HG03045 (cell line): ENCODE results near the gene SLC44A5.
"Not testable (repeated sequence)": the region's sequence is repeated elsewhere in the genome, so short reads cannot be mapped to it uniquely, and the experiment has no call there.

ENCODE experiments used
- ATAC-seq: cut with Tn5 transposase; IDR thresholded peaks from one replicate; pipeline ENCODE4 v1.9.1; 2021; ENCODE audit warnings: mild to moderate bottlenecking, moderate library complexity; ENCODE audit not compliant: unreplicated experiment

SLC44A5 gene

DNA sequence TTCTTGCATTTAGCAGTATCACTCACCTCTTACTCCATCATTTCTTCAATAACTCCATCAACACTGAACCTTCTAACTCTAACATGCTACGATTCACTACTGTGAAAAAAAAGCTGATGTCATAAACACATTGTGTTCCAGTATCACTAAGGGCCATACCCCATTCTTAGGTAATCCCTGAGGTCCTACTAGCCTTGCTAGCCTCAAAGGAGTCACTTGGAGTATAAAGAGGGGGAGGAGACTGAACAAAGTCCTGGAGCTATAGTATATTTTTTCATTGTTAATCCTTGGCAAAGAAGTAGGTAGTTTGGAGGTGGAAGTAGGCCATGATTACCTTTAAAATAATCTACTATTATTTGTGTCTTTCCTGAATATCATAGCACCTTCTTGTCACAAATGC is at the start of gene SLC44A5:
SLC44A5 (minus strand) TSS at position 101 of the 400 bp plus-strand sequence. CDS start 69,667 bp downstream, outside the sequence.
- ATAC-seq: no peak

DNA sequence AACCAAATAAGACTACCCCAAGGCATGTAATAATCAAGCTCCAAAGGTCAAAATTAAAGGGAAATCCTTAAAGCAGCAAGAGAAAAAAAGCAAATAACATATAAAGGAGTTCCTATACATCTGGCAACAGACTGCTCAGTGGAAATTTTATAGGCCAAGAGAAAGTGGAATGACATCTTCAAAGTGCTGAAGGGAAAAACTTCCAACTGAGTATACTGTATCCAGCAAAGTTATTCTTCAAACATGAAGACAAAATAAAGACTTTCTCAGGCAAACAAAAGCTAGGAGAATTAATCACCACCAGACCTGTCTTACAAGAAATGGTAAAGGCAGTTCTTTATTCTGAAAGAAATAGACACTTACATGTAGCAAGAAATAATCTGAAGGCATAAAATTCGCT is 45.0 kb upstream of the SLC44A5 start:
- no peak for ATAC-seq

DNA sequence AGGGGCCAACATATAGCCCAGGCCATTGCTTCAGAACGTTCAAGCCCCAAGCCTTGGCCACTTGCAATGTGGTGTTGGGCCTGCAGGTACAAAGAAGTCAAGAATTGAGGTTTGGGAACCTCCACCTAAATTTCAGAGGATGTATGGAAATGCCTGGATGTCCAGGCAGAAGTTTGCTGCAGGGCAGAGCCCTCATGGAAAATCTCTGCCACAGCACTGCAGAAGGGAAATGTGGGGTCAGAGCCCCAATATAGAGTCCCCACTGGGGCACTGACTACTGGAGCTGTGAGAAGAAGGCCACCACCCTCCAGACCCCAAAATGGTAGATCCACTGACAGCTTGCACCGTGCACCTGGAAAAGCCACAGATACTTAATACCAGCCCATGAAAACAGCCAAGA is 36.3 kb upstream of the SLC44A5 start:
- not testable (repeated sequence) for ATAC-seq

DNA sequence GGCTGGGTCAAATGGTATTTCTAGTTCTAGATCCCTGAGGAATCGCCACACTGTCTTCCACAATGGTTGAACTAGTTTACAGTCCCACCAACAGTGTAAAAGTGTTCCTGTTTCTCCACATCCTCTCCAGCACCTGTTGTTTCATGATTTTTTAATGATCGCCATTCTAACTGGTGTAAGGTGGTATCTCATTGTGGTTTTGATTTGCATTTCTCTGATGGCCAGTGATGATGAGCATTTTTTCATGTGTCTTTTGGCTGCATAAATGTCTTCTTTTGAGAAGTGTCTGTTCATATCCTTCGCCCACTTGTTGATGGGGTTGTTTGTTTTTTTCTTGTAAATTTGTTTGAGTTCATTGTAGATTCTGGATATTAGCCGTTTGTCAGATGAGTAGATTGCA is 34.2 kb upstream of the SLC44A5 start:
- not testable (repeated sequence) for ATAC-seq

DNA sequence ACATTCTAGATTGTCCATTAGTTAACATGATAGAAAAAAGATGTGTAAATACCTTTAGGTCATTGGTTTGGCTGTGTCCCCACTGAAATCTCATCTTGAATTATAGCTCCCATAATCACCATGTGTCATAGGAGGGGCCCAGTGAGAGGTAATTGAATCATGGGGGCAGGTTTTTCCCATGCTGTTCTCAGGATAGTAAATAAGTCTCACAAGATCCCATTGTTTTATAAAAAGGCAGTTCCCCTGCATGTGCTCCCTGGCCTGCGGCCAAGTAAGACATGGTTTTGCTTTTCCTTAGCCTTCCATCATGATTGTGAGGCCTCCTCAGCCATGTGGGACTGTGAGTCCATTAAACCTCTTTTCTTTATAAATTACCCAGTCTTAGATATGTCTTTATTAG is 32.5 kb upstream of the SLC44A5 start:
- no peak for ATAC-seq

DNA sequence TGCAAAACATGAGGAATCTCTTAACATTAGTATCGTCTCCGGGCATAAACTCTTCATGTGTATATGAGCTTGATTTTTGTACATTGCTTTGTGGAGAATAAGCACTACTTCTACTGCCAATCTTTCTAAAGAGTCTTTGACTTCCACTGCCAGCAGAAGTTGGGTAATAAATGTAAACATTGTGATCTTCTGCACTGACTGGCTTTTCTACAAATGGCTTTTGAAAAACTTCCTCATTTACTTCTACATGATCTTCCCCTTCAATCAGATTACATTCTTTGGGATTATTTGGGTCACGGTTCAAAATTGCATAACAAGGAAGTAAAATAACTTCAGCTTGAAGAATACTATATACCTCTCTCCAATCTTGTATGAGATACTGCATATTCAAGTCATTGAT is 30.4 kb upstream of the SLC44A5 start:
- no peak for ATAC-seq

DNA sequence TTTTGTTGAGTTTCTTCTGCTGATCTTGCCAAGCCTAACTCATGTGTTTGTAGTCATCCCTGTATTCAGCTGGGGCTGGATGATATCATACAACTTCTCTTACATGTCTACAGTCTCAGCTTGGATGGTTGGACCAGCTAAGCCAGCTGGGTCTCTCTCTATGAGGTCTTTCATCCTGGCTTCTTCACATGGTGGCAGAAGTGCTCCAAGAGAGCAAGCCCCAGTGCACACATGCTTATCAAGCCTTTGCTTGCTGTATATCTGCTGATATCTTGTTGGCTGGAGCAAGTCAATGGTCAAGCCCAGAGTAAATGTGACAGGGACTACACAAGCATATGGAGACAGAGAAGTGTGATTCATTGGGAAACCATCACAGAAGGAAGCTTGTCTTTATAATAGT is 29.2 kb upstream of the SLC44A5 start:
- ATAC-seq: no peak

DNA sequence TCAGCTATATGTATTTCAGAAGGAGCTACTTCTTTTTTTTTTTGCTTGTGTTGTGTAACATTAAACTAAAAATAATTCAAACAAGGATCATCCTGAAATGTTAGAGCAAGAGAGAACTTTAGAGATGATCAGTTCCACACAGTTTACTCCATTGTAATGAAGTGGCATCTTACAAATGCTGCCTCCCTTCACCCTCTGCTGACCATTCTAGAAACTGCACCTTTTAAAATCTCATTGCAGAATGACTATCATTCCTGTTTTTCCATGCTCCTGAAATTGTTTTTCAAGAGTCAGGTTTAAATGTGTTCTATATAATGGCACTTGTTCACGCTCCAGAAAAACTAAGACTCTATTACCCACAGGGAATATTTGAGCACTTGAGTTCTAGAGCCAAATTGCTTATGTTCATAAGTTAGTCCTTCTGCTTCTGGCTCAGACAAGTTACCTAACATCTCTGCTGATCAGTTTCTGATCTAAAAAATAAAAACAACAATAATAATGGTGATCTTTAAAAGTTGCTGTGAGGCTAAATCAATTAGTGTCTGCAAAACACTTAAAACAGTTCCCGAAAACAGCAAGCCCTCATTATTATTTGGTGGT is 21.5 kb upstream of the SLC44A5 start:
- no peak for ATAC-seq

DNA sequence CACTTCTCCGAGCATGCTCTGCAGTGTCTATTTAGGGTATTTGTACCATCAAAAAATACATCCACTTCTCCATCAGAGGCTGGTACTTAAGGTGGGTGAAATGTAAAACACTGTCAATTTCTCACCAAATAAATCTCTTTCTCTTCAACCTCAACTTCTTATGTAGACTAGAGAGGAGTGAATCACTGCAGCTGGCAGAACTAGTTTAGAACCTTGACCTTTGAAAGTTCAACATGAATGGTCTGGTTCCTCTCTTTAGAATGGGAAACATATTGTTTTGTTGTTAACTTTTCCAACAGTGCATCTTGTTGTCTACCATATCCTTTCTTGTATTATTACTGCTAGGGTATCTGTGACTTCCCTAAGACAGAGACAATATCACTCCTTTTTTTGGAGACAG is 20.1 kb upstream of the SLC44A5 start:
- no peak for ATAC-seq

DNA sequence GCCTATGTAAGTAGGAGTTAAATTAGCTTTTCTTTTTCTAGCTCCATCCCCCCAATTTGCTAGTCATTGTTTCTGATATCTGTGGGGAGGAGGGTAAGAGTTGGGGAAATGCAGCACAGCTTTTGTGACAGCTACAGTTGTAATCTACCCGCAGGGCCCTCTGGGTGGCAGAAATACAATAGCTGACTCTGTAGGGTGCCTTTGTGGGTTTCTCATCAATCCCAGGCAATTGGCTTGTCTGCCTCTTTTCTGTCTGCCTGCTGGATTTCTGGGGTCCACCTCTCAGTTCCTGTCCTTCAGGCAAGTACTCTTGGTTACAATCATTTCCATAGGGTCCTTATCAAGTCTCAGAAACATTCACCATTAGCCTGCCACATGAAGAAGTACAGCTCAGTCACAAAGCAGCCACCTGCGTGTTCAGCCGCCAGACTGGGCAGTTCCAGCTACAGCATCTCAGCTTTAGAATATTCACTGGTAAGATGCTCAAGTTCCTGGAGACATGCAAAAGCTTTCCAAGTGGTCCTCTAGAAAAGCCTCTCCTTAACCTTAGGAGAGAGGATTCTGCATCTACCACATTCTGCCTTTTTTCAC is 19.2 kb upstream of the SLC44A5 start:
- ATAC-seq: no peak

DNA sequence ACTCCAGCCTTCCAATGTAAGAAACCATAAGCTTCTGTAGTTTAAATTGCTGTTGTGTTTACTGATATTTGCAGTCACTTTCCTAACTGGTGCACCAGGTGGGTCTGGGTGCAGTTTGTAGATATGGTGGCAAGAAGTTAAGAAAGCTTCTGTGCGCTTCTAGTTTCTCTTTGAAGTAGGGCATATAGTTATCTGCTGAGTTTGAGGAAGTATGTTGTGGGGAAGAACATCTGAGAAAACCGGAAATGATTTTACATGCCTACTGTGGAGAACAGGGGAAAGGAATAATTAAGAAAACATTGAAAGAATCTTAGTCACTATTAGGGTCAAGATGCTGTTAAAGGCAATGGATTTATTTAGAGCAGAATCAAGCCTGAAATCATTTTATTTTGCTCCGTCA is 14.9 kb upstream of the SLC44A5 start:
- no peak for ATAC-seq

DNA sequence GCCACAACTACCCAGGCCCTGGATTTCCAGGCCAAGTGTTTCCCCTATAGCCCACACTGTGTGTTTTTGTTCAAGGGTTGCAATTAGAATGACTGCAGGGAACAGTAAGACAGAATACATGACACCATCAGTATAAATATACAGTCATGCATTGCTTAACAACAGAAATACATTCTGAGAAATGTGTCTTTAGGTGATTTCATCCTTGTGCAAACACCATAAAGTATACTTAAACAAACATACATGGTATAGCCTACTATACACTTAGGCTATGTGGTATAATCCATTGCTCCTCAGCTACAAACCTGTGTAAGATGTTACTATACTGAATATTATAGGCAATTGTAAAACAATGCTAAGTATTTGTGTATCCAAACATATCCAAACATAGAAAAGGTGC is 7.5 kb upstream of the SLC44A5 start:
- no peak for ATAC-seq

DNA sequence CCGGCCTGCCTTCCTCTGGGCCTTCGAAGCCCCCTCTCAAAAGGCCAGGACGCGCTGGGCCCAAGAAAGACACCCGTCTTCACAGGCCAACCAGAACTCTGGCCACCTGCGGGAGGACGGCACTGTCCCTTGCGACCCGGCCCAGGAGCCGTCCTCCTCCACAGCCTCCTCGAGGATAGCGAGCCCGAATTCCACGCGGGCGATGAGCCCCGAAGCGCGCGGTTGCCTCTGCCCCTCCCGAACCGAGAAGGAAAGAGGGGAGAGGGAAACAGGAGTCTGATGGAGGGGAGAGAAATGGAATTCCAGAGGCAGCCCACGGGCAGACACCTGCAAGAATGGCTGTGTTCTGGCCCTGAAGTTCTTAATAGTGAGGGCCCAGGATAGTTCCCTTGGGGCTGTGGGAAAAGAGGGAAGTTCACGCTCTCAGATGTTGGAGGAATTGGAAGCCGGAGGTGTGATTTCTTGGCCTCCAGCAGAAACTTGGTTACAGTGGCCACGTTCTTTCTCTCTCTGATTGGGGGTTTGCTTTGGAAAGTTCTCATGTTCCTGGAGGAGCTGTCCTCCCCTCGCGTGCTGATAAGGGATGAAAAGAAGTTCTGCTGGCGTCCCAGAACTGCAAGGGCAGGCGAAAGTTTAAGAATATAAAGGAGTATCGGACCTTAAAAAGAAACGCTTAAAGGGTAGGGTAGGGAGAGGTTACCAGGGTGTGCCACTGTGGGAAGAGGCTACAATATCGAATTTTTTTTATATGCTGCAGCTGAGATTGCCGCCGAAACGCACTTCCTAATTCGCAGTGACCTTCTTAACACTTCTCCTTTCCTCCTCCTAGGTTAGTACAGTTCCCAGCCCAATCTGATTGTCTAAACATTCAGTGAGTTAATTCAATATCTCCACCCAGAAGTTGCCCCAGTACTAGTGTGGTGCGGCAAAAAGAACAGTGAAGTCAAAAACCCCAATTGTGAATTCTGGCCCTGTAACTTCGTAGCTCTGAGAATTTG is 5.8 kb upstream of the SLC44A5 start:
- ATAC-seq: no peak

DNA sequence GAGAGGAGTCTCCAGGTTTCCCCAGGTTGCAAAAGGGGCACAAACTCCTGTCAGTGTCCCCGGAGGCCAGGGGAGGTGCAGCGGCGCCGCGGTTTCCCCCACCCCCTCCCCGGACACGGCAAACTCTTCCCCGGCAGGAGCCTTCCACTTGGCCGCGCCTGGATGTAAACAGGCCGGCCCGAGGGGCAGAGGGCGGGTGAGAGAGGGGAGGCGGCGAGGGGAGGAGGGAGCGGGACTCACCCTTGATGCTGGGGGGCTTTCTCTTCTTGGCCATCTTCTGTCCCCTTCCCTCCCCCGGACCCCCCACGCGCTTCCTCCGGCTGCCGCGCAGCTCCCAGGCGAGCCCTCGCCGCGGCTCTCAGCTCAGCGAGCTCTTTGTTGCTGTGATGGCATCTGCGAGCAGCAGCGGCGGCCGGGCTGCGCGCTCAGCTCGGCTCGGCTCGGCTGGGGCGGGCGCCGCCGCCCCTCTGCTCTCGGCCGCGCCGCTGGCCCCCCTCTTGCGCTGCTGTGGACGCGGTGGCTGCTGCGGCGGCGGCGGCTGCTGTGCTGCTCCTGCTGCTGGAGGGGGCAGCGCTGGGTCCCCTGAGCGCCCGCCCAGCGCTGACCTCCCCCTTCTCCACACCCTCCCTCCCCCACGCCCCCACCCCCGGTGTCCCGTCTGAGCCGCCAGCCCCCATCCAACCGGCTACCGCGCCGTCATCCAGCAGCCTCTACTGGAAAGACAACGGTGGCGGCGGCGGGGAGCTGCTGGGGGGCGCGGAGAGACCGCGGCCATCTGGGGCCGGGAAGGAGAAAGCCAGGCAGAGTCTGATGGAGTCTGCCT is 4.9 kb upstream of the SLC44A5 start:
- ATAC-seq: peak; percentile 57

DNA sequence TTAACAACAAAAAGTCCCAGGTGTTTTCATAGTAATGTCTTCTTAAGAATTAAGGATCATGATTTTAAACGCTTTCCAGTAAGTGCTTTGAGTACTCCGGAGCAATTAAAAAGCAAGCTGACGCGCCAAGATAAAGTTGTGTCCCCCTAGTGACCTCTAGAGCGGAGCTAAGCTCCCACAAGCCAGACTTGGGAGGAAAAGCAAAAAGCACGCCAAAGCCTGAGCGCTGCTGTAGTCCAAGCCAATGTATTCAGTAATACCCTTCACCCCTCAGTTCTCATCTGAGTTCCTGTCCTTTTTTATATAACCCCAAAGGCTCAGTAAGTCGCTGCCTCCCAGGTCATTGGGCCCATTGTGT is 3.5 kb upstream of the SLC44A5 start:
- peak; percentile 15 for ATAC-seq

DNA sequence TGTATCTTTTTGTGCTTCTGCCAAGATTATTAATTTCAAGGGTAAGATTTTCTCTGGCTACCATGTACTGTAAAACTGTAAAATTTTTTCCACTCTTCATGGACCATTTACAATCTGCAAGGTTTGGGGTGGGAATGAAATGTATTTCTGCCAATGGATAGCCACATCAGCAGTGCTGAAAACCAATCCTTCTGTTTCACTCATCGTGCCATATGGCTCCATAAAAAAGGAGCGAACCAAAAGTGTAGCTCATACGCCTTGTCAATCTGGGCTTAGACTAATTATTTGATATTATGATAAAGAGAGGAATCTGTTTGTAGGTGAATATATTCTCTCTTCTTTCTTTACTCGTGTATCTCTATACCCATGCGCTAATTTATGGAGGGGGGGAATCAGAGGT is 3.0 kb upstream of the SLC44A5 start:
- no peak for ATAC-seq

DNA sequence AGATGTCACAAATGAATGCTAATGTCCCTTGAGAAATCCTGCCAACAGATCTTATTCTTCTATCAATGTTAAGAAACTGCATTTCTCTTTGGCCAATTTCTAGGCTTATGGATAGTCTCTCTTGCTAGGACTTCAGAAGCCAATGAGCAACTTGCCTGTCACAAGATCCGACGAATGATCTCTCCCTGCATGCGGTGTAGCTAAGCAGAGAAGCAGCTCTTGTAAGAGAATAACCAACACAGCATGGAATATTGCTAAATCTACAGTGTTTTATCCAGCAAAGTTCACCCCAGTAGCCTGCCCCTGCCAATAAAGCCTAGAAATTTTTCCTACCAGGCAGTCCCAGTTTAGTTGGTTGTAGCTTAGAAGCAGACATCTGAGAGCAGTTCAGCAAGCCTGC is 2.1 kb upstream of the SLC44A5 start:
- no peak for ATAC-seq

DNA sequence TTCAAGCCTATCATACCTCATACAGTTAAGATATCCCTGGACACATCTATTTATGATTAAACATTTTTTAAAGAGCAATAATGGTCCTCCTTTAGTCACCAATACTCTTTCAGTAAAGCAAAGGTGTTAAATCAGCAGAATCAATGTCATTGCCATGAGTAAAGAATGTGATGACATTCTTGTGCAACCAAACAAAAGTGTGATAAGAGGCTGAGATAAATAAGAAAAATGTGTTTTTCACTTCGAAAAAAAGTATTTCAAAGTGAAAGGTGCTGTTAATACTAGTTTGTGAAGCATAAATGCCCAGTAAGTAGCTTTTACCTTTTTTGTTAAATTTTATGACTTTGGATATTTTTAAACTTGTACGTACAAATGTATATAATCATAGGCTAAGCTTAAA is 8.4 kb downstream of the SLC44A5 start:
- ATAC-seq: no peak

DNA sequence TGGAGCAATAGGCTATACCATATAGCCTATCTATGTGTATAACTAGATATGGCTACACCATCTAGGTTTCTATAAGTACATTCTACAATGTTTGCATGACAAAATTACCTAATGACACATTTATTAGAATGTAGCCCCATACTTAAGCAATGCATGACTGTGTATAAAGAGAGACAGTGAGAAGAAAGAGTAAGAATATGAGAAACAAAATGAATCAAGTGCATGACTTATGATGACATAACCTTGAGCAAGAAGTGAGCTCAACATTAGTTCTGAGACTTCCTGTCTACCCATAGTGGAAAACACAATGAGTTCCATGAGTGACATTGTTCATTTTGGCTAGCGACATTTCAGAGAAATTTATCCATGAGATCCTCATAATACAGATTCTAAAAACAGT is 10.1 kb downstream of the SLC44A5 start:
- ATAC-seq: no peak

DNA sequence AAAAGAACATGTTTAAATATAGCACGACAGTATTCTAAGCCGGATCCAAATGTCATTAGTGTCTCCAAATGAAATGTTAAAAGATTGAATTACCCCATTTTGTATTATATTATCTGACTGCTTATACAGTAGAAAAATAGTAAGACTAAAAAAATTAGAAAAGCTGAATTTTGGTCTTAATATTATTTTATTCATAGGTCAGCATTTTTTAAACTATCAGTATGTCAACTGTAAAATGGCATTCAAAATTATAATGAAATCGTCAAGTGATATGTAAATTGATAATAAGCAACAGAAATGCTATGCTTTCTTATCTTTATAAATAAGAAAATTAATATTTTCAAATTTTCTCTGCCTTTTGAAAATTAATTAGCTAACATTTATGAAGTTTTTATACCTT is 16.6 kb downstream of the SLC44A5 start:
- no peak for ATAC-seq

DNA sequence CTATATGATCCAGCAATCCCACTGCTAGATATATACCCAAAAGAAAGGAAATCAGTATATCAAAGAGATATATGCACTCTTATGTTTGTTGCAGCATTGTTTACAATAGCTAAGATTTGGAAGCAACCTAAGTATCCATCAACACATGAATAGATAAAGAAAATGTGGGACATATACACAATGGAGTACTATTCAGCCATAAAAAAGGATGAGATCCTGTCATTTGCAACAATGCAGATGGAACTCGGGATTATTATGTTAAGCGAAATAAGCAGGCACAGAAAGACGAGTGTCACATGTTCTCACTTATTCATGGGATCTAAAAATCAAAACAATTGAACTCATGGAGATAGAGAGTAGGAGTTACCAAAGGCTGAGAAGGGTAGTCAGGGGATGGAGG is 17.5 kb downstream of the SLC44A5 start:
- ATAC-seq: not testable (repeated sequence)
